ENCODE data around the gene HCFC1.

GRCh38 chrX:153922932-153923857, 48.4 kb downstream of the HCFC1 start:
- no peak for TF ChIP-seq POLR2A (conservative IDR thresholded peaks at IDR 0.05)
- TF ChIP-seq, protein P1, sequence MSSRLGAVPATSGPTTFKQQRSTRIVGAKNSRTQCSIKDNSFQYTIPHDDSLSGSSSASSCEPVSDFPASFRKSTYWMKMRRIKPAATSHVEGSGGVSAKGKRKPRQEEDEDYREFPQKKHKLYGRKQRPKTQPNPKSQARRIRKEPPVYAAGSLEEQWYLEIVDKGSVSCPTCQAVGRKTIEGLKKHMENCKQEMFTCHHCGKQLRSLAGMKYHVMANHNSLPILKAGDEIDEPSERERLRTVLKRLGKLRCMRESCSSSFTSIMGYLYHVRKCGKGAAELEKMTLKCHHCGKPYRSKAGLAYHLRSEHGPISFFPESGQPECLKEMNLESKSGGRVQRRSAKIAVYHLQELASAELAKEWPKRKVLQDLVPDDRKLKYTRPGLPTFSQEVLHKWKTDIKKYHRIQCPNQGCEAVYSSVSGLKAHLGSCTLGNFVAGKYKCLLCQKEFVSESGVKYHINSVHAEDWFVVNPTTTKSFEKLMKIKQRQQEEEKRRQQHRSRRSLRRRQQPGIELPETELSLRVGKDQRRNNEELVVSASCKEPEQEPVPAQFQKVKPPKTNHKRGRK (tag; IDR thresholded peaks at IDR 0.05), result no peak
- TF ChIP-seq, protein P2, sequence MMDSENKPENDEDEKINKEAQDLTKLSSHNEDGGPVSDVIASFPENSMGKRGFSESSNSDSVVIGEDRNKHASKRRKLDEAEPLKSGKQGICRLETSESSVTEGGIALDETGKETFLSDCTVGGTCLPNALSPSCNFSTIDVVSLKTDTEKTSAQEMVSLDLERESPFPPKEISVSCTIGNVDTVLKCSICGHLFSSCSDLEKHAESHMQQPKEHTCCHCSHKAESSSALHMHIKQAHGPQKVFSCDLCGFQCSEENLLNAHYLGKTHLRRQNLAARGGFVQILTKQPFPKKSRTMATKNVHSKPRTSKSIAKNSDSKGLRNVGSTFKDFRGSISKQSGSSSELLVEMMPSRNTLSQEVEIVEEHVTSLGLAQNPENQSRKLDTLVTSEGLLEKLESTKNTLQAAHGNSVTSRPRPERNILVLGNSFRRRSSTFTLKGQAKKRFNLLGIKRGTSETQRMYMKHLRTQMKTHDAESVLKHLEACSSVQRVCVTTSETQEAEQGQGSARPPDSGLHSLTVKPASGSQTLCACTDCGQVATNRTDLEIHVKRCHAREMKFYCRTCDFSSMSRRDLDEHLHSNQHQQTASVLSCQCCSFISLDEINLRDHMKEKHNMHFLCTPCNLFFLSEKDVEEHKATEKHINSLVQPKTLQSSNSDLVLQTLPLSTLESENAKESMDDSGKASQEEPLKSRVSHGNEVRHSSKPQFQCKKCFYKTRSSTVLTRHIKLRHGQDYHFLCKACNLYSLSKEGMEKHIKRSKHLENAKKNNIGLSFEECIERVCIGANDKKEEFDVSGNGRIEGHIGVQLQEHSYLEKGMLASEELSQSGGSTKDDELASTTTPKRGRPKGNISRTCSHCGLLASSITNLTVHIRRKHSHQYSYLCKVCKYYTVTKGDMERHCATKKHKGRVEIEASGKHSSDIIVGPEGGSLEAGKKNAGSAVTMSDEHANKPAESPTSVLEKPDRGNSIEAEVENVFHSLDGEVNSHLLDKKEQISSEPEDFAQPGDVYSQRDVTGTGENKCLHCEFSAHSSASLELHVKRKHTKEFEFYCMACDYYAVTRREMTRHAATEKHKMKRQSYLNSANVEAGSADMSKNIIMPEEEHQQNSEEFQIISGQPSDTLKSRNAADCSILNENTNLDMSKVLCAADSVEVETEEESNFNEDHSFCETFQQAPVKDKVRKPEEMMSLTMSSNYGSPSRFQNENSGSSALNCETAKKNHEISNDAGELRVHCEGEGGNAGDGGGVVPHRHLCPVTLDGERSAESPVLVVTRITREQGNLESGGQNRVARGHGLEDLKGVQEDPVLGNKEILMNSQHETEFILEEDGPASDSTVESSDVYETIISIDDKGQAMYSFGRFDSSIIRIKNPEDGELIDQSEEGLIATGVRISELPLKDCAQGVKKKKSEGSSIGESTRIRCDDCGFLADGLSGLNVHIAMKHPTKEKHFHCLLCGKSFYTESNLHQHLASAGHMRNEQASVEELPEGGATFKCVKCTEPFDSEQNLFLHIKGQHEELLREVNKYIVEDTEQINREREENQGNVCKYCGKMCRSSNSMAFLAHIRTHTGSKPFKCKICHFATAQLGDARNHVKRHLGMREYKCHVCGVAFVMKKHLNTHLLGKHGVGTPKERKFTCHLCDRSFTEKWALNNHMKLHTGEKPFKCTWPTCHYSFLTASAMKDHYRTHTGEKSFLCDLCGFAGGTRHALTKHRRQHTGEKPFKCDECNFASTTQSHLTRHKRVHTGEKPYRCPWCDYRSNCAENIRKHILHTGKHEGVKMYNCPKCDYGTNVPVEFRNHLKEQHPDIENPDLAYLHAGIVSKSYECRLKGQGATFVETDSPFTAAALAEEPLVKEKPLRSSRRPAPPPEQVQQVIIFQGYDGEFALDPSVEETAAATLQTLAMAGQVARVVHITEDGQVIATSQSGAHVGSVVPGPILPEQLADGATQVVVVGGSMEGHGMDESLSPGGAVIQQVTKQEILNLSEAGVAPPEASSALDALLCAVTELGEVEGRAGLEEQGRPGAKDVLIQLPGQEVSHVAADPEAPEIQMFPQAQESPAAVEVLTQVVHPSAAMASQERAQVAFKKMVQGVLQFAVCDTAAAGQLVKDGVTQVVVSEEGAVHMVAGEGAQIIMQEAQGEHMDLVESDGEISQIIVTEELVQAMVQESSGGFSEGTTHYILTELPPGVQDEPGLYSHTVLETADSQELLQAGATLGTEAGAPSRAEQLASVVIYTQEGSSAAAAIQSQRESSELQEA (IDR thresholded peaks at IDR 0.05; ENCODE audit: low read depth), result no peak
- TF ChIP-seq TOE1 (IDR thresholded peaks at IDR 0.05; ENCODE audit: borderline replicate concordance), result no peak
- TF ChIP-seq TOE1 (CRISPR knock-in tag; IDR thresholded peaks at IDR 0.05; ENCODE audit: borderline replicate concordance, low read depth), result no peak
- no peak for TF ChIP-seq FOXK1 (CRISPR knock-in tag; IDR thresholded peaks at IDR 0.05; ENCODE audit: borderline replicate concordance)
- TF ChIP-seq SP1 (CRISPR knock-in tag; IDR thresholded peaks at IDR 0.05), result no peak
- no peak for TF ChIP-seq CTCF (IDR thresholded peaks at IDR 0.05 in 2 of 3, conservative IDR thresholded peaks at IDR 0.05 in 1 of 3; ENCODE audit: insufficient read depth in 2 of 3, low read depth in 1 of 3, low read length in 3 of 3)
- TF ChIP-seq PREB (CRISPR knock-in tag; IDR thresholded peaks at IDR 0.05), result no peak
- TF ChIP-seq RNF2 (IDR thresholded peaks at IDR 0.05), result no peak
- TF ChIP-seq CCAR2 (IDR thresholded peaks at IDR 0.05; ENCODE audit: low read depth, low read length), result no peak
- no peak for TF ChIP-seq KAT2B (IDR thresholded peaks at IDR 0.05; ENCODE audit: low read depth, low read length)
- TF ChIP-seq, protein P3, sequence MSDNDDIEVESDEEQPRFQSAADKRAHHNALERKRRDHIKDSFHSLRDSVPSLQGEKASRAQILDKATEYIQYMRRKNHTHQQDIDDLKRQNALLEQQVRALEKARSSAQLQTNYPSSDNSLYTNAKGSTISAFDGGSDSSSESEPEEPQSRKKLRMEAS (CRISPR knock-in tag; IDR thresholded peaks at IDR 0.05), result no peak
